Gastrocnemius medialis (tissue), 4 donors: ENCODE measurements around the gene STEAP1B. TPM values are rescaled to one million over a fixed set of nuclear protein-coding genes. Genes with fewer than 3 reads are reported as not detected.

Experiments
- ATAC-seq, 2 donors: fragments of 150-250 bp; one replicate each; pipeline ENCODE4 v1.9.1; 2016
- DNase-seq, 2 donors: peaks; one replicate each; pipeline ENCODE4 v3.0.0-alpha.2; 2019
- H3K27ac ChIP-seq, 4 donors: fragments of 200-600 bp; sonication (generic); 1 replicate in 1 of 4; 2 replicates in 3 of 4; pipeline ENCODE4 v1.5.1; 2016 to 2018; ENCODE audit warnings: mild to moderate bottlenecking in 2 of 4, moderate library complexity in 1 of 4
- H3K27me3 ChIP-seq, 3 donors: fragments of 200-600 bp; sonication (generic) in 2 of 3; 1 replicate in 1 of 3; 2 replicates in 2 of 3; pipeline versions ENCODE4 v1.5.1 to v1.6.0; 2016 to 2019; ENCODE audit warnings: mild to moderate bottlenecking in 1 of 3, moderate library complexity in 1 of 3
- H3K36me3 ChIP-seq, 2 donors: fragments of 200-600 bp; sonication (generic) in 1 of 2; one replicate each; pipeline ENCODE4 v1.5.1; 2017 to 2018
- H3K4me1 ChIP-seq, 2 donors: fragments of 200-600 bp; sonication (generic) in 1 of 2; one replicate each; pipeline ENCODE4 v1.5.1; 2016 to 2017; ENCODE audit warnings: mild to moderate bottlenecking in 2 of 2
- H3K4me3 ChIP-seq, 4 donors: fragments of 200-600 bp; sonication (generic) in 3 of 4; 1 replicate in 1 of 4; 2 replicates in 3 of 4; pipeline ENCODE4 v1.5.1; 2016 to 2019; ENCODE audit warnings: mild to moderate bottlenecking in 2 of 4
- H3K9me3 ChIP-seq, 3 donors: fragments of 200-600 bp; sonication (generic) in 2 of 3; 1 replicate in 1 of 3; 2 replicates in 2 of 3; pipeline ENCODE4 v1.5.1; 2016 to 2019
- CTCF ChIP-seq, 5 experiments: fragments of 450-650 bp in 3 of 5; fragments of 200-600 bp in 2 of 5; sonication (generic) in 2 of 5; IDR thresholded peaks in 4 of 5; conservative IDR thresholded peaks in 1 of 5; 1 replicate in 4 of 5; 2 replicates in 1 of 5; pipeline ENCODE4 v1.5.1; 2016 to 2019; ENCODE audit warnings: antibody characterized with exemption in 5 of 5, mild to moderate bottlenecking in 3 of 5, moderate library complexity in 3 of 5
- POLR2A ChIP-seq, 2 donors: fragments of 450-650 bp; IDR thresholded peaks; one replicate each; pipeline ENCODE4 v1.6.1; 2017; ENCODE audit warnings: antibody characterized with exemption in 2 of 2, mild to moderate bottlenecking in 2 of 2, moderate library complexity in 2 of 2
- in situ Hi-C, 4 donors: fragments of 200-750 bp; cut with MboI; loops; one replicate each; pipeline versions ENCODE4 v1.15.0 to v1.8.0; 2017; ENCODE audit warnings: low sequenced_read_pairs in 4 of 4
- intact Hi-C: fragments of 100-400 bp; cut with DNase I; formaldehyde crosslinking; loops from one replicate; pipeline ENCODE4 v1.15.1; 2023; ENCODE audit warnings: low total_unique reads
- total RNA-seq, 4 donors: library from RNA; depleted of rRNA; stranded (reverse); fragments of >200 nt; gene quantifications; one replicate each; pipeline versions ENCODE4 v1.1.0 to v1.2.3, GENCODE V29; 2016

Gene STEAP1B
- total RNA-seq, 4 donors from 2014 or later: 0.60 to 1.7 (median 0.74) TPM

- intact Hi-C loops: no loop called here
- Histone ChIP-seq H3K4me1 (peaks cover 0 to 13% of the 10 kb centered on the region in 2 donors), H3K27ac (no peak overlapping the region), H3K9me3 (no peaks in the 10 kb centered on the region), H3K4me3 (no peak overlapping the region), H3K36me3 (no peaks in the 10 kb centered on the region), H3K27me3 (no peaks in the 10 kb centered on the region)
- in situ Hi-C loops: no loop called here
- DNase-seq (no peak), ATAC-seq (no peak)
- TF ChIP-seq CTCF (IDR thresholded peaks at IDR 0.05 in 4 of 5, conservative IDR thresholded peaks at IDR 0.05 in 1 of 5): no peak
- no peak for TF ChIP-seq POLR2A (IDR thresholded peaks at IDR 0.05)
Observed at GRCh38 chr7:22422831-22423615, 77.0 kb downstream of the STEAP1B start.

DNA sequence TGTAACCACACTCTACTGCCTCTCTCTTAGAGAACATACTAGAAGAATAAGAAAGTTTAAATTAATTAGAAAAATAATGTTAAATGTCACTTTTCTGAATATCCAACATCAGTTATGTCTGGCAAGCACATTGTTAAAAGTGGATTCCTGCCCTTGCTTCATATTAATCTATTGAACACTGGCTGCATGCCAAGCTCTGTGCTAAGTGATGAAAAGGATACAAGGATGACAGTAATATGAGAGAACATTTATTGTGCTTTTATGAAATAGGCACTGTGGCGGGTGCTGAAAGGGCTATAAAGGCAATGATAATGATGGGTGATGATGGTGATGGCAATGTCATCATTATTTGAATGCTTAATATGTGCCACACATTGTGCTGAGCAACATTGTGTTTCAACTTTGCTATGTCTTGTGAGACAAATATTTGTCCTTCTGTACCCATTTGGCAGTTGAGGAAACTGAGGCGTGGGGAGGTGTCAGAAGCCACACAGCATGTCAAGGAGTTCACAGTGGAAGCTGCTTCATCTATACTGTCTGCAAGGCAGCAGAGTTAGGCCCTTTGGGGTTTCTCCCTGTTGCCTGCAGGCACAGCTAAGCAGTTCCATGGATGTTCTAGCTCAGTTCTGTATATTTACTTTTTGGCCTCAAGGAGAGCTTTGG is 78.9 kb downstream of the STEAP1B start:
- TF ChIP-seq CTCF (IDR thresholded peaks at IDR 0.05 in 4 of 5, conservative IDR thresholded peaks at IDR 0.05 in 1 of 5): no peak
- TF ChIP-seq POLR2A (IDR thresholded peaks at IDR 0.05): no peak
- ATAC-seq: no peak
- Histone ChIP-seq H3K9me3 (no peaks in the 10 kb centered on the region), H3K4me1 (peaks cover 7 to 30% of the 10 kb centered on the region in 2 donors), H3K4me3 (no peak overlapping the region), H3K27ac (no peak overlapping the region), H3K27me3 (no peaks in the 10 kb centered on the region), H3K36me3 (no peaks in the 10 kb centered on the region)
- DNase-seq: no peak
- intact Hi-C loops (no loop called here), in situ Hi-C loops (no loop called here)

DNA sequence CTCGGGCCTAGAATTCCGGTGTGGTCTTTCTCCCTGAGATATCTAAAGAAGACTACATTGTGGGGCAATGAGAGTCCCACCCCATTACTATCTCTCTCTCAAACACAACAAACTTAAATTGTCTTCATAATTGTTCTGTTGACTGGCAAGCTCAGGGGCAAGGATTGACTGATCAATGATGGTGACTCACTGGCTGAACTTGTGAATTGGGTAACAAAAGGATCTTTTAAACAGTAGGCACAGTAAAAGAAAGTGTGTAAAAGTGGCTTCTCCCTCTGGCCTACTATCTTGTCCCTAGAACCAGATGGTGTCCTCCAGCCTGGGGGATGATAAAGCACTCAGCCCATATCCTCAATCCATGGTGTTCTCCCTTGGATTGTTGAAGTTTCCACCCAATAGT is 80.0 kb downstream of the STEAP1B start:
- Histone ChIP-seq H3K36me3 (no peaks in the 10 kb centered on the region), H3K27ac (no peak overlapping the region), H3K27me3 (no peaks in the 10 kb centered on the region), H3K9me3 (no peaks in the 10 kb centered on the region), H3K4me1 (peaks cover 7 to 22% of the 10 kb centered on the region in 2 donors), H3K4me3 (no peak overlapping the region)
- TF ChIP-seq CTCF (IDR thresholded peaks at IDR 0.05 in 4 of 5, conservative IDR thresholded peaks at IDR 0.05 in 1 of 5): no peak
- no peak for TF ChIP-seq POLR2A (IDR thresholded peaks at IDR 0.05)
- no peak for ATAC-seq
- no peak for DNase-seq
- in situ Hi-C loops: no loop called here
- intact Hi-C loops: no loop called here

- peak; percentile 44 for ATAC-seq
- Histone ChIP-seq H3K27me3 (no peaks in the 10 kb centered on the region), H3K4me3 (no peak overlapping the region), H3K9me3 (no peaks in the 10 kb centered on the region), H3K4me1 (peaks cover 7 to 20% of the 10 kb centered on the region in 2 donors), H3K27ac (no peak overlapping the region), H3K36me3 (no peaks in the 10 kb centered on the region)
- no peak for DNase-seq
- intact Hi-C loops (no loop called here), in situ Hi-C loops (no loop called here)
- TF ChIP-seq CTCF (IDR thresholded peaks at IDR 0.05 in 4 of 5, conservative IDR thresholded peaks at IDR 0.05 in 1 of 5) (no peak), POLR2A (IDR thresholded peaks at IDR 0.05) (no peak)
Observed at GRCh38 chr7:22419488-22419887, 80.5 kb downstream of the STEAP1B start.
